GM21423 (cell line): ENCODE data around the gene TTLL8.

Source experiments
- ATAC-seq: cut with Tn5 transposase; IDR thresholded peaks from one replicate; pipeline ENCODE4 v1.9.1; 2021; ENCODE audit warnings: mild to moderate bottlenecking, moderate library complexity; ENCODE audit not compliant: unreplicated experiment

The TTLL8 gene

DNA sequence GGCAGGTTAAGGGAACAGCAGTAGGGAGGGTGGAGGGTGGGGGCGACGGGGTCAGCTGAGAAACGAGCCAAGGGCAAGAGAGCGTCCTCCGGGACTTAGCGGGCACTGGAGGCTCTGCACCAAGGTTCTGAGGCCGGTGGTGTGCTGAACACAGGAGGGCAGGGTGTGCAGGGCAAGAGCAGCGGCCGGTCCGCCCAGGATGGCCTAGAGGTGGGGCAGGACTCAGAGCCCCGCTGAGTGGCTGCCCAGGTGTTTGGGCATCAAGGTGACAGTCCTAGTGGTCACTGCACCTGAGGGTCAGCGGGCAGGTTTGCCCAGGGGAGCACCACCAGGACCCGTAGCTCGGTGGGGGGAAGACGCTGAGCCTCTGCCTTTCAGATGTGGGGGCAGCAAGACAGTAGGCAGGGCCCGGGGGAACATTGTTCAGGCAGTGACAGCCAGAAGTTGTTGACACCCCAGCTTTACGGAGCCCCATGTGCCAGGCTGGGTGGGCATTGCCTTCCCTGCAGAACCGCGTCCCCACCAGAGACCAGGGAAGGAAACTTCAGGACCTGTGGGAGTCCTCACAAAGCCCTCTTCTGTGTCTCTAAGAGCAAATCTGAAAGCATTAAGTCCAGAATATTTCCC lies 4.5 kb upstream of the TTLL8 start:
- no peak for ATAC-seq

DNA sequence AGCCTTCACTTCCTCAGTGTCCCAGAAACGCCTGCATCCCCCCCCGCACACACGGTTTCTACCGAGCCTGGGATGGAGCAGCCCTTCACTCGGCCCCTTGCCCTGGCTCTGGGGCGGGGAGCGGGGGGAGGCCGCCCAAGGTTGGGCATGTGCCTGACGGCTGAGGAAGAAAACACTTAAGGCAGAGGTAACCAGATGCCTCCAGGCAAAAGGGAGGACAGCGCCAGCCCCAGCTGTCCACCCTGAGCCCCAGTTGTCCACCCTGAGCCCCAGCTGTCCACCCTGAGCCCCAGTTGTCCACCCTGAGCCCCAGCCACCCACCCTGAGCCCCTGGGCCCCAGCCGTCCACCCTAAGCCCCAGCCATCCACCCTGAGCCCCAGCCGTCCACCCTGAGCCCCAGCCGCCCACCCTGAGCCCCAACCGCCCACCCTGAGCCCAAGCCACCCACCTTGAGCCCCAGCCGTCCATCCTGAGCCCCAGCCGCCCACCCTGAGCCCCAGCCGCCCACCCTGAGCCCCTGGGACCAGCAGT lies 3.8 kb upstream of the TTLL8 start:
- no peak for ATAC-seq

DNA sequence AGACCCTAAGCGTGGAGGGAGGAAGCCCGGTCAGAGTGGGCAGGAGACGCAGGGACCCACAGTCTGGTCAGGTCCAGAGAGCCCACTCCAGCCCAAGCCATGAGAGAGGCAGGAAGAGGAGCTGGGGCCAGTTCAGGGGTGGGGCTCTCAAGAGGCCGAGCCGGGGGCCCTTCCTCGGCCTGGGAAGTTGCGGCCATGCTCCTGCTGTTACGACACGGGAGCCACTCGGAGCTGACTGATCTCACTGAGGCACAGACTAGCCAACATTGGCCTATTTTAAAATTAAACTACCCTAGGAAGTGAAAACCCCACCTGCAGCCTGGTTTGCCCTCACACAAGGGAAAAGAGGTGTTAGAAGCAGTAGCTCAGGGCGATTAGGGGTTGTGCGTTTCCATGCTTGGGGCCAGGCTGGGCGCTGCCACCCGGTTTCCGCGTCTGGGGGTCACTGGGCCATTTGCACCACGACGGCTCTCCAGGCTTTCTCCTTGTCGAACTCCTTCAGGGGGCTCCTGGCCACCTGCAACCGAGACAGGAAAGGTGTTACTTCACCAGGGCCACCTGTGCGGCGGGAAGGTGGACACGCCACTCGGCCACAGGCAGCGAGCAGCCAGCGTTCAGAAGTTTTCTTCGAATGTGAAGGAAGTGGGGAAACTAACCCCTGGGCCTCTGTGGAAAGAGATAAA lies 3.2 kb upstream of the TTLL8 start:
- ATAC-seq: no peak

DNA sequence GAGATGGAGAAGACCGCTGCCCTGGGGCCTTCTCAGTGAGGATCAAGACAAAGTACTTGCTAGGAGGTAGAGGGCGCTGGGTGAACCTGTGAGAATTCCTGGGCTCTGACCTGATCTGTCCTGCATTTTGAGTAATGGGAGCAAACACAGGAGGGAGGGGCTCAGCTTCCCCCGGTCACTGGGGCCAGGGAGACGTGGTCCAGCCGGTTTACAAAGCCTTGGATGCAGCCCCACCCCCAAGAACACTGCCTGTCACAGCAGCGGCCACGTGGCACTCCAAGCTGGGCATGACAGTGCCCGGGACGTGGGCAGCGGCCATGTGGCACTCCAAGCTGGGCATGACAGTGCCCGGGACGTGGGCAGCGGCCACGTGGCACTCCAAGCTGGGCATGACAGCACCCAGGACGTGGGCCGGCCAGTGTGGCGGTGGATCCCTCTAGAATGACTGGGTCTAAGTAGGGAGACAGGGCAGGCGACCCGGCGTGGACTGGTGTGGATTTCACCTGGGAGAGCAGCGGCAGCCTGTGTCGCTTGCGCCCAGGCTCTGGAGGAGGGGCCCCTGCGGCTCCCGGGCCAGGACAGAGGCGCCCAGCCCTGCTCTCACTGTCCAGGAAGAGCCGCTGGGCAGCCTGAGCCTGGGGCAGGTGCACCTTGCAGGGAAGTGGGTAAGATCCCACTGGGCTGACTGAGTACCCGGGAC lies 2.5 kb upstream of the TTLL8 start:
- no peak for ATAC-seq

DNA sequence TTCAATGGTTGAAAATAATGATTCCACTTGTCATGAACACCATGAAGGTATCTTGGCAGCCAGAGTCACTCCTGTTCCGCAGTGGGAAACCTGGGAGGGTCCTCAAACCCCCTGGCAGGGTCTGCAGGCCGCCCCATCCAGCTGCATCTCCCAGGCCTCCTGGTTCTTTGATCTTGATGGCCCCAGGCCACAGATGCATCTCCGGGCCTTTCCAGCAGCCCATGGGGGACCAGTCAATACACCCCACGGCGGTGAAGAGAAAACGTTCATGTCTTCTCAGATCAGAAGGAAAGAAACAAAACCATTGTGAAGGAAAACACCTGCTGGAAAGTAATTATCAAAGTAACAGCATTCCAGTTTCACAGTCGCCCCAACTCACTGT lies 1.8 kb upstream of the TTLL8 start:
- ATAC-seq: no peak

DNA sequence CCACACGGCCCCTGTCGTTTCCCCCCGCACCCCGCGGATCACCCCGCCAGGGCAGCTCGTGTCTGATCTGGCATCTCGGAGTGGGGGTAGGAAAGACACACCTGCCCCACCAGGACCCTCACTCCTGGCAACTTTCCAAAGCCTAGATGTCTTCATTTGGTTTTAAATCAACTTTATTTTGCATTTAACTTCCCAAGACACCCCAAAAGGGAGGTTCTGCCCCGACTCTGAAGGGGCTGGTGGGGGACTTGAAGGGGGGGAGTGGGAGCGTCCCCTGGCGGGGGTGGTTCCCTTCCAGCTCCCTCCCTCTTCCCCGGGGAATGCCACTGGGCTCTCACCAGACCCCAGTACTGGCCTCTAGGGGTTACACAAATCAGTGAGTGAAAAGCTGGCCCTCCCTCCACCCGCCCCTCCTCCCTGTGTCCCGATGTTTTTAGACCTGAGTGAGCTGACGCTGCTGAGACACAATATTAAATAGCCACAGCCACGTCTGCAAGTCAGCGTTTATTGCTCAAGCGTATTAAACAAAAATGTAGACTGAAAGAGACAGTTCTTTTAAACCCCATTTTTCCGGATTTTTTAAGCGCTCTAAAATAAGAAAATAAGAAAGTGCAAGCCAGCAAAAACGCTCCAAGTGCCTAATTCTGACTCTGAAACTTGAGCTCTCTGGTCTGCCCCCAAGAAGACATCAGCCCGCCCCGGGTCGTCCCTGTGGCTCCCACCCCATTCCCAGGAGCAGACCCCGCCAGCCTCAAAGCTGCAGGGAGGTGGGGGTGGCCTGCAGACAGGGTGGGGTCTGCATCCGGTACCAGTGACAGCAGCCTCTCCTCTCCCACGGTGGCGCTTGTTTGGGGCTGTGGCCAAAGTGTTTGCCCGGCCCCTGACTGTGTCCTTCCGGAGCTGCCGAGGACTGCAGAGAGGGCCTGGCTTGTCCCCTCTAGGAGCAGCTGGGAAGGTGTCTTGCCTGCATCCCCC lies 1.1 kb upstream of the TTLL8 start:
- no peak for ATAC-seq

DNA sequence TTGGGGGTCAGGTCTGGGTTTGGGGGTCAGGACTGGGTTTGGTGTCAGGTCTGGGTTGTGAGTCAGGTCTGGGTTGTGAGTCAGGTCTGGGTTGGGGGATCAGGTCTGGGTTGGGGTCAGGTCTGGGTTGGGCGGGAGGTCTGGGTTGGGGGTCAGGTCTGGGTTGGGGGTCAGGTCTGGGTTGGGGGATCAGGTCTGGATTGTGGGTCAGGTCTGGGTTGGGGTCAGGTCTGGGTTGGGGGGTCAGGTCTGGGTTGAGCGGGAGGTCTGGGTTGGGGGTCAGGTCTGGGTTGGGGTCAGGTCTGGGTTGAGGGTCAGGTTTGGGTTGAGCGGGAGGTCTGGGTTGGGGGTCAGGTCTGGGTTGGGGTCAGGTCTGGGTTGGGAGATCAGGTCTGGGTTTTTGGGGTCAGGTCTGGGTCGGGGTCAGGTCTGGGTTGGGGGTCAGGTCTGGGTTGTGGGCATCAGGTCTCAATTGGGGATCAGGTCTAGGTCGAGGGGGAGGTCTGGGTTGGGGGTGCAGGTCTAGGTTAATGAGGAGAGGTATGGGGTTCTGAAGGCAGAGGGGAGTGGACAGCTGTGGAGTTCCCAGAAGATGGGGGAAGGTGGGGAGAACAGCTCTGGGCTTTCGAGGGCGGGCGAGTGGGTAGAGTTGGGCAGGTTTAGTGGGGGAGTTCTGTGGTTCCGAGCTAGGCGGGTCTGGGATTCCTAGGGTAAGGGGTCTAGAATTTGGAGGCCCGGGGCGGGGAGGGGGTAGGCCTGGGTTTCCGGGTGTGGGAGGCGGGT lies 629 bp downstream of the TTLL8 start:
- no peak for ATAC-seq

DNA sequence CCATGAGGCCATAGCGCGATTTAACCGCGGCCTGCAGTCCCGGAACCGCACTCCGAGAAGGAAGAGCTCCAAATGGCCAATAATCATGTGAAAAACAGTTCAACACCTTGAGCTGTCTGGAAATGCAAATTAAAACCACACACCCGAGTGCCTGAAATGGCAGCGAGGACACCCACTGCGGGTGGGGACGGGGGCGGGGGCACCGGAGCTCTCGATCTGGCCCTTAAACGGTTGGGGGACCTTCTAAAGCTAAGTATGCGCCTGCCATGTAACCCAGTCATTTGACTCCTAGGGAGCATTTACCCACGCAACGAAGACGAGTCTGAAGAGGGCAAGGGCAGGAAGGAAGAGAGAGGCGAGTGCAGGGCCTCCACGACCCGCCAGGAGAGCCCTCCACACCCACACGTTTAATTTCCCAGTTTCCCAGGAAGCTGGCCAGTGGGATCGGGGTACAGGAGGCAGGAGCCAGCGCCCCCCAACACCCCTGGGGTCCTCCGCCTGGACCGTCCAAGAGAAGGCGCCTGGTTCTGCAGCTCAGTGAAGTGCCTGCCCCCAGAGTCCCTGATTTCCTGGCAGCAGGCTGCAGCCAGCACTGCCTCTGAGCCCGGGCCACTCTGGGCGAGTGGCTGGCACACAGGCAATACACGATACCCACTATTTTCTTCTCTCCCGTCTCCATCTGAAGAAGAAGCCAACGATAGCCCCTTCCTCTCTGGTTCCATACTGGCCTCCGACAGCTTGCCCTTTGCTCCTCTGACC lies 1.7 kb downstream of the TTLL8 start:
- ATAC-seq: no peak

DNA sequence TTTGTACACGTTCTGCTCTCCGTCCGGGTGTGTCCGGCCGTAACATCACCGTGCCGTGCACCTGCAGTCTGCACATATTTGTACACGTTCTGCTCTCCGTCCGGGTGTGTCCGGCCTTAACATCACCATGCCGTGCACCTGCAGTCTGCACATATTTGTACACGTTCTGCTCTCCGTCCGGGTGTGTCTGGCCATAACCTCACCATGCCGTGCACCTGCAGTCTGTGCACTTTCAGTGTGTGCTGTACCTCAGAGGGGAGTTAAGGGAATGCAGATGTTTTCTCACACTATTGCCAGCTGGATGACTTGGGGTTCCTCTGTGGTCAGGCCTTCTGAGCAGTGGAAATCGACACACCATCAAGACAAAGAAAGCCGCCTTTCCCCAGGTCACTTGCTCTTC lies 4.2 kb downstream of the TTLL8 start:
- ATAC-seq: no peak

DNA sequence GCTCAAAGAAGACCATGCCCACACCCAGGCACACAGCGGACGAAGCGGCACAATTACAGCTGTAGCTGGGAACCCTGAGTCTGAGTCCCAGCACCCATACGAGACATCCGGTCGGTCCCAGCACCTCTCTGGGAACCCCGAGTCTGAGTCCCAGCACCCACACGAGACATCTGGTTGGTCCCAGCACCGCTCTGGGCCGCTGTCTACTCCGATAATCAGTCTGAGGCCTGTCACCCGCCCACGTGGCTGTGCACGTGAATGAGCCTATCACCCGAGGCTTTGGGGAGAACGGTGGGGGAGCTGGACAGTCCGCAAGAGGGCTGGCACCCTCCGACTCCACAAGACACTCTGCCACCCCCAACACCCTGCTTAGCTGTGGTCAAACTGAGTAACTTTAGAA lies 6.2 kb downstream of the TTLL8 start:
- no peak for ATAC-seq

DNA sequence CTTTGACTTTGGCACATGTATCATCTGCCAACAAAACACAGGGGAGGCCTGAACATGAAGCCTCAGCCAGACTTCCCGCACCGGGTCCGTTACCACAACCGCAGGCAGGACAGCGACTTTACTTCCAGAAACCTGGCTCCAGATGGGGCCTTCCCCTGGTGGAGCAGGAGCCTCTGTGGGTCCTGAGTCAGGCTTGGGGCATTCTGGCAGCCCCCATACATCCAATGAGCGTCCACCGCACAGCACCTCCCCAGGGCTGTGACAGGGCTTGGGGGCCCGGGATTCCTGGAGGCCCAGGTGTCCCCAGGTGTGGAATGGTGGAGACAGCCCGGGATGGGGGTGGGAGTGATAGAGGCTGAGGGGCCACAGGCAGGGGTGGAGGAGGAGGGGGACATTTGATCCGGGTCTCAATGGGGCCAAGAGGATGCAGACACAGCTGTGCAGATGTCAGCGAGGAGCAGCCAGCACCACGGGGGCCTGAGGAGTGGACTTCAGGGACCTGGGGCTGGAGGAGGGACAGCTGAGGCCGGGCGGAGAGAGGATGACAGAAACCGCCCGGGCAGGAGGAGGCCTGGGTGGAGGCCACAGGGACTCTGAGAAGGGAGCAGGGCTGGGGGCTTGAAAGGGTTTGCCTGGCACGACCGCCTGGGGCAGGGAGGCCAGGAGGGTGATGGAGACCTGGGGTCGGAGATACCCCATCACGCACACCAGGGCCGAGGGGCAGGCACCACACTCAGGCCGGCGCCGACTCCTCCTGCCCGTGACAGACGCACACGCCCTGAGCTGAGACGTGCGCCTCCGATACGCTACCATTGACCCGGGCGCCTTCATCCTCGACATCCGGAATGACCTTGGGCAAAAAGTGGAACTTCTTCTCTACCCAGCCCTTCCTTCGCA lies 8.6 kb downstream of the TTLL8 start:
- ATAC-seq: no peak

DNA sequence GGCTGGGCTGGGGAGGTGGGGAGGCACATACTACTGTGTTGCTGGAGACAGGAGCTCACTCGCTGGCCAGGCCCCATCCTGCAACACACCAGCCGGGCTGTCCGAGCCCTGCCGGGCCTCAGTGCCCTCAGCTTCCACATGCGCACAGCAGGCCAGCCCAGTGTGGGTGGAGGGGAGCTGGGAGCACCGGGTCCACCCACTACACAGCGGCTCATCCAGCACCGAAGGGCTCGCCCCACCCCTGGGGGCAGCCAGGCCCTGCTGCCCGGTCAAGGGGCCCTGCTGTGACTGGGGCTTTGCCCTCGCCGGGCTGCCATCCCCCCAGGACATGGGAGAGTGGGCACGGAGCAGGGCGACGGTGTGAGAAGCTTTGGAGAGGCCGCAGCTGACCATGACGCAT lies 9.3 kb downstream of the TTLL8 start:
- ATAC-seq: no peak

DNA sequence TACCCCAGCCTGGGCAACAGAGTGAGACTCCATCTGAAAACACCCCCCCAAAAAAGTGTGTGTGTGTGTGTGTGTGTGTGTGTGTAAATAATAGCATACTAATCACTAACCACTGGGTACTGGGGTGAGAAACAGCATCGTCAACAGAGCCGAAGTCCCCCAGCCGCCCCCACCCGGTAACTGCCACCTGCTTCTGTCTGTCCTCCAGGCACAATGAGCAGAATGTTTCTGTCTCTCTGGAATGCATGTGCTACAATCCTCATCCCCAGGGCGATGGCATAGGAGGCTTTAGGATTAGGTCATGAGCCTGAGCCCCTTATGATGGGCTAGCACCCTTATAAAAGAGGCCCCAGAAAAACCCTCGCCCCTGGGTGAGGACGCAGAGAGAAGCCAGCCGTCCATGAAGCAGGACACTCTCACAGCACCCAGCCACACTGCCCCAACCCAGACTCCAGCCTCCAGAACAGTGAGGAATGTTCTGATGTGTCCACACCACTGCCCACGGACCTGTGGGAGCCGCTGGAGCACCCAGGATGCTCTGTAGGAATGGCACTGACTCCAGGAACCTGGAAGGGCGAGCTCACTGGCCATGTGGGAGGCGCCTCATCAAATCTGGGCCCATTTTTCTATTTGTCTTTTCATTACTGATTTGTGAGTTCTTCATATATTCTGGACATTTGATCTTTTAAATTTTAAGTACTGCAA lies 9.9 kb downstream of the TTLL8 start:
- no peak for ATAC-seq

DNA sequence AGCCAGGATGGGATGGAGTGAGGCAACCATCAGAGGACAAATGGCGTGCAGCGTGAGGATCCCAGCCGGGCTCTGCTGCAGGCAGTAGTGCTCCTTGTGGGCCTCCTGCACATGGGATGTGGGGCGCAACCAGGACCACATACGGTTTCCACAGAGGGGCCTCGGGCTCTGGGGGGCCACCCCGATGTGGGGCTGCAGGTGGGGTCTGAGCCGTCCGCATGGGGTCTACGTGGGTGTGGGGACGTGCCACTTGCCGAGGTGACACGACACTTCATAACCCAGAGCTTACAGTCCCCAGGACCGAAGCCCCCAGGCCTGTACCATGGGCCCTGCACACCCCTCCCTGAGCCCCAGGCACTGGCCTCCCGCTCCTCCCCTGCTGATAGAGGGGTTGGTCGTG lies 10.8 kb downstream of the TTLL8 start:
- ATAC-seq: no peak

DNA sequence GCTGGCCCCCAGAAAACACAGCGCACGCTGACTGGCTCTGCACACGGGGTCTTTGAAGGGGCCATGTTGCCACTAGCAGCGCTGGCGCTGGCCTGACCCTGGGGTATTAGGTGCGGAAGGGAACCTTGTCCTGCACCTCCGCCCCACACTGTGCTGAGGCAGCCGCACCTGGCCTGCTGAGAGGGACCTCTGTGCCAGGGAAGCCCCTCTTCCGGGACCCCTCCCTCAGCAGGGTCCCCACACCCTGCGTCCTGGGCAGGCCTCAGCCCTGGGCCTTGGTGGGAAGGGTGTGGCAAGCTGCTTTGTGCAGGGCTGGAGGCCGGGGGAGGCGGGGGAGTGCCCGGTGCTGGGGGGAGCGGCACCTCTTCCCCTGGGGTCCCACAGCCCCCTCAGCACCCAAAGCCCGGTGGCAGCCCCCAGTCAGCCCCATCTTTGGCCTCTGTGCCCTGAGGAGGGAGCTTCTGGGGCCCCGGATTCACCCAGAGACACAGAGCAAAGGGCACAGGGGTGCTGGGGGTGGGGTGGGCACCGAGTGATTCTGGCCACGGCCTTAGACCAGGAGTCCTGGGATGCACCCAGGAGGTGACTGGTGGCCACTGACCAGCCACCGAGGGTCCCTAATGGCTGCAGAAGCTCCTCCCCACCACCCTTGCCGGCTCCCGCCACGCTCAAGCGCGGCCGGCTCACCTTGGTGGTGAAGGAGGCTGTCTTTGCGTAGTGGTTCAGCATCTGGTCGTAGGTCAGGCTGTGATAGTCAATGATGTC lies 11.4 kb downstream of the TTLL8 start:
- ATAC-seq: no peak

DNA sequence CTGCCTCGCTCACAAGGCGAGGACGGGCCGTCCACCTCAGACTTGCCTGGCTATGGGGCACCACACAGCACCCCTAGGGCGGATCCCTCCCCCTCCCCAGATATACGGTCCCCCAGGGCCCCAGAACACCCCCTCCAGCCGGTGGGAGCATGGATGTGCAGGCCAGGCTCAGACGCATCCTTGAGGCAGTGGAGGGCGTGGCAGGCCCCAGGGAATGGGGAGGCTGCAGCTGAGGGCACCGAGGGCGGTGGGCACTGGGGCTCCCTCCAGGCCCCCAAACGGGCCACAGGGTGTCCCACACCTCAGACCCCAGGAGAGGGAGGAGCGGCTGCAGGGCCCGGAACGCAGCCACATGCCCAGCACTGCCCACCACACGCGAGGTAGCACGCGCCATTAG lies 12.1 kb downstream of the TTLL8 start:
- ATAC-seq: no peak
